LoVo (cell line): ENCODE measurements around the gene USP14.
"Not testable (repeated sequence)": the region's sequence is repeated elsewhere in the genome, so short reads cannot be mapped to it uniquely, and the experiment has no call there.

ENCODE experiments used
- DNase-seq: peaks from one replicate; pipeline ENCODE4 v3.0.0-alpha.2; 2016; ENCODE audit warnings: low spot score

USP14 gene

DNA sequence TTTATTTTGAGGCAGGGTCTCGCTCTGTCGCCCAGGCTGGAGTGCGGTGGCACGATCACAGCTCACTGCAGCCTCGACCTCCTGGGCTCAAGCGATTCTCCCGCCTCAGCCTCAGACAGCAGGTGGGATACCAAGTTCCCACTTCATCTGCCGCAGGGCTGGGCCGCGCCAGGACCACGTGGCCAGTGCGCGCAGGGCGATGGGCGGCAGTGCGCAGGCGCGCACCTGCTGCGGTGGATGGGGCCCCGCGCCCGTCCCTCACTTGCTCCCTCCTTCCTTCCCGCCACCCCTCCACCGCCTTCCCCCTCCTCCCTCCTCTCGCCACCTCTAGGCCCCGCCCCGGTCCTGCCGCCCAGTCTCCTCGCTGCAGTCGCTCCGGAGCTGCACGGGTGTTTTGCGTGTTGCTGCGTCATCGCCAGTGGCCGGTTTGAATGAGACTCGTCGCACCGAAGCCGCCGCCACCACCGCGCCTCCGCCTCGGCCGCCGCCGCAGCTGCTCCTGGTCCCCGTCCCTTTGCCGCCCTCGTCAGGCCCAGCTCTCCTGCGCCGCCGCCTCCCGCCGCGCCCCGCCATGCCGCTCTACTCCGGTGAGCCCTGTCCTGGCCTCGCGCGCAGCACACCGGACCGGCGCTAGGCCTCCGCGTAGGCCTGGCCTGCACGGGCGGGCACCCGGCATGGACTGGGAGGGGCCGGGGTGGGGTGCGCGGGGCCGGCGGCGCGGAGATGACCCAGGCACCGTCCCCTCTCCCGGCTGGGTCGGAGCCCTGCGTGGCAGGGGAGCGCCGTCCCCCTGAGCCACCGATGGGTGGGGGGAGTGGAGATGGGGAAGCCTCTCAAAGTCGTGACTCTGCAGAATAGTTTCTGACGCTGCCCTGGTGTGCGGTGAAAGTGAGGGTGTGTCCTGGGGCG lies at the start of gene USP14:
Gene USP14, plus strand, starts transcription at position 430 of the 909 bp plus-strand sequence. Its CDS starts 142 bp downstream, at position 572.
- DNase-seq = peak; percentile 94

DNA sequence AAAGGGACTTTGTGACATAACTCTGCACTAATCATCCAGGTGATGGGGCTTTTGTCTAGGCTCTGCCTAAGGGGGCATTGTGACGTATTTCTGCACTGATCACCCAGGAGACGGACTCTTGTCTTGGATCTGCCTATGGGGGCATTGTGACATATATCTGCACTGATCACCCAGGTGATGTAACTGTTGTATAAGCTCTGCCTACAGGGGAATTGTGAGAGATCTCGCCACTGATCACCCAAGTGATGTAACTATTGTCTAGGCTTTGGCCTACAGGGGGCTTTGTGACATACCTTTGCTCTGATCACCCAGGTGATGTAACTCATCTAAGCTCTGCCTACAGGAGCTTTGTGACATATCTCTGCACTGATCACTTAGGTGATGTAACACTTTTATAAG lies 49.7 kb upstream of the USP14 start:
- DNase-seq = not testable (repeated sequence)

DNA sequence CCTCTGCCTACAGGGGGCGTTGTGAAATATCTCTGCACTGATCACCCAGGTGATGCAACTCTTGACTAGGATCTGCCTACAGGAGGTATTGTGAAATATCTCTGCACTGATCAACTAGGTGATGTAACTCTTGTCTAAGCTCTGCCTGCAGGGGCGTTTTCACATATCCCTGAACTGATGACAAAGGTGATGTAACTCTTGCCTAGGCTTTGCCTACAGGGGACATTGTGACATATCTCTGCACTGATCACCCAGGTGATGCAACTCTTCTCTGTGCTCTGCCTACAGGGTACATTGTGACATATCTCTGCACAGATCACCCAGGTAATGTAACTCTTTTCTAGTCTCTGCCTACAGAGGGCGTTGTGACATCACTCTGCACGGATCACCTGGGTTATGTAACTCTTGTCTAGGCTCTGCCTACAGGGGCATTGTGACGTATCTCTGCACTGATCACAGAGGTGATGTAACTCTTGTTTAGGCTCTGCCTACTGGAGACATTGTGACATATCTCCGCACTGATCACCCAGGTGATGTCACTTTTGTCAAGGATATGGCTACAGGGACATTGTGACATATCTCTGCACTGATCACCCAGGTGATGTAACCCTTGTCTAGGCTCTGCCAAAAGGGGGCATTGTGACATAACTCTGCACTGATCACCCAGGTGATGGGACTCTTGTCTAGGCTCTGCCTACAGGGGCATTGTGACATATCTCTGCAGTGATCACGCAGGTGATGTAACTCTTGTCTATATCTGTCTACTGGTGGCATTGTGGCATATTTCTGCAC lies 49.0 kb upstream of the USP14 start:
- DNase-seq = peak; percentile 25

DNA sequence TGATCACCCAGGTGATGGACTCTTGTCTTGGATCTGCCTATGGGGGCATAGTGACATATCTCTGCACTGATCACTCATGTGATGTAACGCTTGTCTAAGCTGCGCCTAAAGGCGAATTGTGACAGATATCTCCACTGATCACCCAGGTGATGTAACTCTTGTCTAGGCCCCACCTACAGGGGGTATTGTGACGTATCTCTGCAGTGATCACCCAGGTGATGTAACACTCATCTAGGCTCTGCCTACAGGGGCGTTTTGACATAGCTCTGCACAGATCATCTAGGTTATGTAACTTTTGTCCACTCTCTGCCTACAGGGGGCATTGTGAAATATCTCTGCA lies 48.5 kb upstream of the USP14 start:
- DNase-seq = not testable (repeated sequence)

DNA sequence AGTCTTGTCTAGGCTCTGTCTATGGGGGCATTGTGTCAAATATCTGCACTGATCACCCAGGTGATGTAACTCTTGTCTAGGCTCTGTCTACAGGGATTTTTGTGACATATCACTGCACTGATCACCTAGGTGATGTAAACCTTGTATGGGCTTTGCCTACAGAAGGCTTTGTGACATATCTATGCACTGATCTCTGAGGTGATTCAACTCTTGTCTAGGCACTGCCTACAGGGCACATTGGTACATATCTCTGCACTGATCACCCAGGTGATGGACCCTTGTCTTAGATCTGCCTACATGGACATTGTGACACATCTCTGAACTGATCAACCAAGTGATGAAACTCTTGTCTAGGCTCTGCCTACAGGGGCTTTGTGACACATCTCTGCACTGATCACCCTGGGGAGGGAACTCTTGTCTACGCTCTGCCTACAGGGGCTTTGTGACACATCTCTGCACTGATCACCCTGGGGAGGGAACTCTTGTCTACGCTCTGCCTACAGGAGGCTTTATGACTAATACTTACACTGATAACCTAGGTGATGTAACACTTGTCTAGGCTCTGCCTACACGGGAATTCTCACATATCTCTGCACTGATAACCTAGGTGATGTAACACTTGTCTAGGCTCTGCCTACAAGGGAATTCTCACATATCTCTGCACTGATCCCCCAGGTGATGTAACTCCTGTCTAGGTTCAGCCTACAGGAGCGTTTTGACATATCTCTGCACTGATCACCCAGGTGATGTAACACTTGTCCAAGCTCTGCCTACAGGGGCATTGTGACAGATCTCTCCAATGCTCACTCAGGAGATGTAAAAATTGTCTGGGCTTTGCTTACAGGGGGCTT lies 47.8 kb upstream of the USP14 start:
- not testable (repeated sequence) for DNase-seq

DNA sequence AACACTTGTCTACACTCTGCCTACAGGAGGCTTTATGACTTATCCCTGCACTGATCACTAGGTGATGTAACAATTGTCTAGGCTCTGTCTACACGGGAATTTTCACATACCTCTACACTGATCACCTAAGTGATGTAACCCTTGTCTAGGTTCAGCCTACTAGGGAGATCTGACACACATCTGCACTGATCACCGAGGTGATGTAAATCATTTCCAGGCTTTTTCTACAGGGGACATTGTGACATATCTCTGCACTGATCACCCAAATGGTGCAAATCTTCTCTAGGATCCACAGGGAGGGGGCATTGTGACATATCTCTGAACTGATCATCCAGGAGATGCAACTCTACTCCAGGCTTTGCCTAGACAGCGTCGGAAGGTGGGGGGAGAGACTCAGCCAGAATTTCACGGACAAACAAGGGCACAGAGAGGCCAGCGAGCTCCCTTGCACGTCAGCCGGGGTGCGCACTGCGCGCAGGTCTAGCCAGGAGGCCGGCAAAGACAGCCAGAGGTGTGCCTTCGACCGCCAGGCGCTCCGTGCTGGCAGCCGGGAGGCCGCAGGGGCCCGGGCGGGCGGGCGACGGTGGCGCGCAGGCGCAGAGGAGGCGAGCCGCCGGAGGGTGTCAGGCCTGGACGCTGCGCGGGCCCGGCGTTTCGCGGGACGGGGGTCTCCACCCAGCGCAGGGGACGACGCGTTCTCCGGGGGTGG lies 46.9 kb upstream of the USP14 start:
- DNase-seq = peak; percentile 77

DNA sequence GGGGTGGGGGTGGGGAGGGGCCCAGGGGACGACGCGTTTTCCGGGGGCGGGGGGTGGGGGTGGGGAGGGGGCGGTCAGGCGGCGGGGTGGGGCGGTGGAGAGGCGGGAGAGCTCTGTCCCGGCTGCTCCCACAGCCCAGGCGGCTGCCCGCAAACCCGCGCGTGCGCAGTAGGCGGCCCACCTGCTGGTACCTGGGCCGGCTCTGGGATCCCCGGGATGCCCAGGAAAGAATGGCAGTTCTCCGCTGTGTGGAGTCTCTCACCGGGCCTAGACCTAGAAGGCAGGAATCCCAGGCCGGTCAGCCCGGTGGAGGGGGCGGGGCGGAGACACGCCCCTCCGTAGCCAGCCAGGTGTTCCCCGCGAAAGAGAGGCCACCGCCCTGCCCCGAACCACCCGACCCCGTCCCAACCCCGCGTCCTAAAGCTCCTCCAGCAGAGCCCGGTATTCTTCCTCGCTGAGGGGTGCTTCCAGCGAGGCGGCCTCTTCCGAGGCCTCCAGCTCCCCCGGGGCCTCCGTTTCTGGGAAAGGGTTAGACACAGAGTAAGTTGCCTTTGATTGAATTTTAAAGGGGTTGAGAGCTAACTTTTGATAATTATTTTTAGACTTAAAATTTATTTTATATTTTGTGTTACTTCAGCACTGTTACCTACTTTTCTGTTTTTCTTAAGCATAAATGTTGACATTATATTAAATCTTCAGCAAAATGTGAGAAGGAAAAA lies 46.2 kb upstream of the USP14 start:
- DNase-seq = not testable (repeated sequence)

DNA sequence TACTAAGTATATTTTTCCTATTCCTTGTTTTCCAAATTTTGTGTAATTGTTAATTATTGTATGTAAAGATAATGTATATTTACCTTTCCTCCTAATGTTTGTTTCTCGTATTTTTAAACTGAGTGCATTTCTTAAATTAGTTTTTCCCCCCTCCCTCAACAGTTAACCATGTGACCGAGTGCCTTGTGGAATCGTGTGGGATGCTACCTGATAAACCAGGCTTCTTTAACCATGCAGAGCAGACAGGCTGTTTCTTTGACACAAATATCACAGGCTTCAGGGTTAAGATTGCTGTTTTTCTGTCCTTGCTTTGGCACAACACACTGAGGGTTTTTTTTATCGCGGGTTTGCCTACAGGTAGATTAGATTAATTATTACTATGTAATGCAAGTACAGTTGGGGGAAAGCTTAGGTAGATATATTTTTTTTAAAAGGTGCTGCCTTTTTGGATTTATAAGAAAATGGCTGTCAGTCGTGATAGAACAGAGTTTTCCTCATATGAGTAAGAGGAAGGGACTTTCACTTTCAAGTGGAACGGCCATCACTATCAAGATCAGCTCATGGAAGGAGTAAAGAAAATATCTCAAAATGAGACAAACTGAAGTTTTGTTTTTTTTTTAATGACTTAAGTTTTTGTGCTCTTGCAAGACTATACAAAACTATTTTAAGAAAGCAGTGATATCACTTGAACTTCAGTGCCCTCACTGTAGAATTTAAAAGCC lies 37.7 kb upstream of the USP14 start:
- not testable (repeated sequence) for DNase-seq

DNA sequence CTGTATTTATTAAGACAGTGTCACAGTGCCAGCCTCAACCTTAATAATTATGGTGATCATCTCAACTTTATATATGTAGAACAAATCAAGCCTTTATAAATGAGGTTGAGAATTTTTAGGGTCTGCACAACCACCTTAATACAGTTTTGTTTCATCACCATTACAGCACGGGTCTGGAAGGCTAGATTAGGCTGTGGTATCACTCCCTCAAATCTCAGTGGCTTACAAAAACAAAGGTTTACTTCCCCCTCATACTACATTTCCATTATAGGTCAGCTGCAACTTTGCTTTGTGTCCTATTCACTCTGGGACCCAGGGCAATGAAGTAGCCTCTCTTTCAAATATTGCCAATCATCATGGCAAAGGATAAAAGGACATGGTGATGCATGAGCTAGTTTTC lies 23.3 kb upstream of the USP14 start:
- DNase-seq = no peak

DNA sequence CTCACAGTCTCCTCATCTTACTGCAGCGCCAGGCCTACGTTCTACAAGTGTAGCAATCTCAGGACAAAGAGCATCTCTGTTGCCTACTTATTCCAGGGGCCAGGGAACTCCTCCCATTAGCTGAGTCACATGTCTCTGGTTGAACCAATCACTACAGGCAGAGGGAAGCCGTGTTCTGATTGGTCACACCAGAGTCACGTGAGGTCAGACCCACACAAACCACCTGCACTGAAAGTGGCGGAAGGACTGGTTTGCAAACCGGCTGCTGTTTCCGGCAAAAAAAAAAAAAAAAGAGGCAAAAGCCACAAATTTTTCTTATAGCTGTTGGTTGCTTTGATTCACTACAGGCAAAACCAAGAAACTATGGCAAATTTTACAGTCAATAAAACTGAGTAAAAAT lies 21.9 kb upstream of the USP14 start:
- no peak for DNase-seq

DNA sequence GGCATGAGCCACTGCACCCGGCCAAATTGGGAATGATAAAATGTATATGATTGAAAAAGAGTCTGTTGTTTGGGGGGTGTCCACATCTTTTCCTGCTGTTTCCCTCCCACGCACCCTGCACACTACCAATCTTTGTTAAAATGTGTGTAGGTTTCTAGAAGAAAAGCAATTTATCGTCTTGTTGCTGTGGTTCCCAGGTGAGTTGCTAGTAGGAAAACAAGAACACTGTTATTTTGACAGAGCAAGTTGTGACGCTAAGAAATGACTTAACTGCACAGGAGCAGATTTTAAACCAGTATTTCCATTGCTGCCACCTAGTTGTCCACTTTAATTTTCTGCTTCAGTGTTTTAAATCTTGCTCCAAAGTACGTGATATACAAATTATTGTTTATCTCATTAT lies 21.0 kb upstream of the USP14 start:
- no peak for DNase-seq

DNA sequence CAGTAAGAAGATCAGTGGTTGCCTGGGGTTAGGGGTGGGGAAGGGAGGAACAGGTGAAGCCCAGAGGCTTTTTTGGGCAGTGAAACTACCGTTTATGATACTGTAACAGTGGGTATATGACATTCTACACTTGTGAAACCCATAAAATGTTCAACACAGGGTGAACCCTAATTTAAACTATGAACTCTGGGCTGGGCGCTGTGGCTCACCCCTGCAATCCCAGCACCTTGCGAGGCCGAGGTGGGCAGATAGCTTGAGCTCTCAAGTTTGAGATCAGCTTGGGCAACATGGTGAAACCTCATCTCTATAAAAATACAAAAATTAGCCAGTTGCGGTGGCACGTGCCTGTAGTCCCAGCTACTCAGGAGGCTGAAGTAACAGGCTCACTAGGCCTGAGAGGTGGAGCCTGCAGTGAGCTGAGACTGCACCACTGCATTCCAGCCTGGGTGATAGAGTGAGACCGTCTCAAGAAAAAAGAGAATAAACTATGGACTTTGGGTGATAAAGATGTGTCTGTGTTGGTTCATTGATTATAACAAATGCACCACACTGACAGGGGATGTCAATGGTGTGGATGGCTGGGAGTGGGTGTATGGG lies 17.6 kb upstream of the USP14 start:
- no peak for DNase-seq

DNA sequence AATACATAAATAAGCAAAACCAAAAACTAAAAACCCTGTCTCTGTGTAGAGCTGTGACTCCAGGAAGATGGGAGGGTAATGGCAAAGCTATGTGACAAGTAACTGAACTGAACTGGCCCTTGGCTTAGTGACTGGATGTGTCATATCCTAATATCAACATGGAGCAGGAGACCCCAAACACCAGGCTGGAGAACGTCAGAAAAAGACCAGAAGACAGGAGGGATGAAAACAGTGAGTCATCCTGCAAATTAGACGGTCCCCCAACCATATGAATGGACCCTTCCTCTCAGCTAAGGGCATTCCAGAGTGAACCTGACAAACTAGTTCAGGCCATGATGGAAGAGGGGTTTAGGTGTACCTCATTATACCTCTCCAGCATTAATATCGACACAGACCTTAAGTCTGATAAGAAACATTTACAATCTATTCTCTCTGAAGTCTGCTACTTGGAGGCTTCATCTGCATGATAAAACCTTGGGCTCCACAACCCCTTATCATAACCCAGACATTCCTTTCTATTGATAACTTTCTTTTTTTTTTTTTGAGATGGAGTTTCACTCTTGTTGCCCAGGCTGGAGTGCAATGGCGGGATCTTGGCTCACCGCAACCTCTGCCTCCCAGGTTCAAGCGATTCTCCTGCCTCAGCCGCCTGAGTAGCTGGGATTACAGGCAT lies 15.6 kb upstream of the USP14 start:
- not testable (repeated sequence) for DNase-seq

DNA sequence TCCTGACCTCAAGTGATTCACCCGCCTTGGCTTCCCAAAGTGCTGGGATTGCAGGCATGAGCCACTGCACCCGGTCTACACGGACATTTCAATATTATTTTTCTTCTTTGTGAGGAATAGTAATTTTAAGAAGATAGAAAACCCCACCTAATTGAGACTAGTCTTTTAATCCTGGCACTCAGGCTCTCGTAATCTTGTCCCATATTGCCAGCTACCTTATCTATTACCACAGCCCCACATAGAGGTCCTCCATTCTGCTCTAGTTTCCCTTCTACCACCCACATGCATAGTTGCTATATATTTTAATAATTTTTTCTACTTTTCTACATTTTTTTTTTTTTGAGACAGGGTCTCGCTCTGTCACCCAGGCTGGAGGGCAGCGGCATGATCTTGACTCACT lies 9.5 kb upstream of the USP14 start:
- DNase-seq = no peak

DNA sequence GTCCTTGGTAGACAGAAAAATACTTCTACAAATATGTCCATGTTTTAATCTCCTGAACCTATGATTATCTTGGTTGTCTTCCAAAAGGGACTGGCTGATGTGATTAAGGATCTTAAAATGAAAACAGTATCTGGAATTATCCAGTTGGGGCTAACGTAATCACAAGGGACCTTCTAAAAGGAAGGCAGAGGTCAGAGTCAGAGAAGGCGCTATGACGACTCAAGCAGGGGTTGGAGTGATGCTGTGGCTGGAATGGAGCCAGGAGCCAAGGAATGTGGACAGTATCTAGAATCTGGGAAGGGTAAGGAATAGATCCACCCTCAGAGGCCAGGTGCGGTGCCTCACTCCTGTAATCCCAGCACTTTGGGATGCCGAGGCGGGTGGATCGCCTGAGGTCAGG lies 4.2 kb upstream of the USP14 start:
- DNase-seq = no peak

DNA sequence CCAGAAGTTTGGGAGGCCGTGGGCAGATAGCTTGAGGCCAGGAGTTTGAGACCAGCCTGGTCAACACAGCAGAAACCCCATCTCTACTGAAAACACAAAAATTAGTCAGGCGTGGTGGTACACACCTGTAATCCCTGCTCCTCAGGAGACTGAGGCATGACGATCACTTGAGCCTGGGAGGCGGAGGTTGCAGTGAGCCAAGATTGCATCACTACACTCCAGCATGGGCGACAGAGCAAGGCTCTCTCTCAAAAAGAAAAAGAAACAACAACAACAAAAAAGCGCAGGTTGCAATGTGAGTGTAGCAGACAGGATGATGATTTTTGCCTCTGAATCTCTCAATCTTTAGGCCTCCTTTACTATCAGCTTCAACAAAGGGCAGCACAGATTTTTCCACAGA lies 2.7 kb upstream of the USP14 start:
- no peak for DNase-seq

DNA sequence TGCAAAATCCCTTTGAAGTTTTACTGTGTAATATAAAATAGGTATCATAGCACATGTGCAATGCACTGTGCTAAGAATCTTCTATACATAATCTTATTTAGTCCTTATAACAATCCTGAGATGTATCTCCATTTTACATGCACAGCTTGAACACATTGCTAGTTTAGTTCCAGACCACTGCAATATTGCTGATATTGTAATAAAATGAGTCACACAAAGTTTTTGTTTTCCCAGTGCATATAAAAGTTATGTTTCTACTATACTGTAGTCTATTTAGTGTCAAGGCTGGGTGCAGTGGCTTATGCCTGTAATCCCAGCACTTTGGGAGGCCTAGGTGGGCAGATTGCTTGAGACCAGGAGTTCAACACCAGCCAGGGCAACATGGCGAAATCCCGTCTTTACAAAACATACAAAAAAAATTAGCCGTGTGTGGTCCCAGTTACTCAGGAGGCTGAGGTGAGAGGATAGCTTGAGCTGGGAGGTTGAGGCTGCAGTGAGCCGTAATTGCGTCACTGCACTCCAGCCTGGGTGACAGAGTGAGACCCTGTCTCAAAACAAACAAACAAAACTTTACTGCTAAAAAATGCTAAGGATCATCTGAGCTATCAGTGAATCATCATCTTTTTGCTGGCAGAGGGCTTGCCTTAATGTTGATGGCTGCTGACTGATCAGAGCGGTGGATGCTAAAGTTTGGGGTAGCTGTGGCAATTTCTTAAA lies 1.7 kb upstream of the USP14 start:
- no peak for DNase-seq

DNA sequence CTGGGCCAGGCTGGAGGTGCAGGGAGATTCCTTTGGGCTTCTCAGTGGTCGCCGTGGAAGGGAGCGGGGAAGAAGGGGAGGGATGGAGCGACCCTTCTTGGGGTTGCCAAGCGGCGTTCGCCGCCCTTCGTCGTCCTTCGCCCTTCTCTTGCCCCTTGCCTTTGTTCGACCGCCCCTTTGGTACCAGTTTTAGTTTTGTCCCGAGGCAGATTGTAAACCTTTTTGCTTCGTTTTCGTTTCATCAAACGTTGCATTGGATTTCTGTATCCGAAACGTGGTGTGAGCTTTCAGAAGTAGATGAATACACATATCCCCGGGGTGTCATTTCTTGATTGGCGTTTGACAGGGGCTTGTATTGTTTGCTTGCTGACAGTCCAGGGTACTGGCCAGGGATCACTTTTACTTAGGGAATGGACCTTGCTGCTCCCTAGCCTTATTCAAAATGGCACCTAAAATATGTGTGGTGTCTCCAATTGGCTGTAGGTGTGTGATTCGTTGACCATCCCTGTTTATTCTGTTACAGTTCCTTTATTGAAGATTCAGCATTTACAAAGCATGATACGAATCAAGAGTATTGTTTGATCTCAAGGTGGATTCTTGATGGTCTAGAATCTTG lies 788 bp downstream of the USP14 start:
- peak; percentile 26 for DNase-seq
